IMR-90 (cell line): ENCODE data around the gene TRDMT1. TPM values are rescaled to one million over a fixed set of nuclear protein-coding genes. Genes with fewer than 3 reads are reported as not detected.

Experiments used
- ATAC-seq: fragments of 200-7000 bp; cut with Tn5 transposase; 2 replicates; pipeline ENCODE4 v1.9.1; 2020; ENCODE audit warnings: low read depth, mild to moderate bottlenecking, moderate library complexity
- BruUV-seq: library from RNA; stranded (reverse); fragments of 400-500 nt; replicated peaks from 2 replicates; lab custom pipeline; 2021; lab: Mats Ljungman, UMichigan
- CTCF ChIA-PET: fragments of 300-600 bp; formaldehyde crosslinking; extraction: SDS; loops from one replicate; lab custom pipeline; 2021; ENCODE audit warnings: antibody characterized with exemption; lab: Yijun Ruan, JAX
- POLR2A ChIA-PET: fragments of 300-600 bp; sonication (Branson Sonifier 250); formaldehyde crosslinking; loops from one replicate; lab custom pipeline; 2022; ENCODE audit warnings: antibody characterized with exemption; ENCODE audit not compliant: unreplicated experiment; lab: Charles Lee
- DNase-seq: peaks from one replicate; pipeline ENCODE4 v3.0.0; 2013
- H2AFZ ChIP-seq: replicated peaks from 2 replicates; pipeline ENCODE3; 2013; ENCODE audit warnings: low read length, mild to moderate bottlenecking; ENCODE audit not compliant: poor library complexity
- H2AK5ac ChIP-seq: 2 replicates; pipeline ENCODE4 v1.6.1; 2013; ENCODE audit warnings: low read depth, low read length, inconsistent platforms
- H2AK9ac ChIP-seq: replicated peaks from 2 replicates; pipeline ENCODE3; 2013; ENCODE audit warnings: mild to moderate bottlenecking, low read depth, low read length, moderate library complexity; ENCODE audit not compliant: poor library complexity
- H2BK120ac ChIP-seq: 2 replicates; pipeline ENCODE4 v1.6.1; 2013; ENCODE audit warnings: low read depth, low read length, inconsistent platforms
- H2BK15ac ChIP-seq: 3 replicates; pipeline ENCODE4 v1.6.1; 2013; ENCODE audit warnings: low read depth, low read length, inconsistent platforms
- H2BK20ac ChIP-seq: 2 replicates; pipeline ENCODE4 v1.6.1; 2013; ENCODE audit warnings: low read depth, mild to moderate bottlenecking, inconsistent platforms, low read length, moderate library complexity
- H2BK5ac ChIP-seq: 2 replicates; pipeline ENCODE4 v1.6.1; 2013; ENCODE audit warnings: mild to moderate bottlenecking, low read depth, low read length, inconsistent platforms; ENCODE audit not compliant: poor library complexity, severe bottlenecking
- H3K14ac ChIP-seq: replicated peaks from 2 replicates; pipeline ENCODE4 v1.6.1; 2013; ENCODE audit warnings: low read depth, low read length, inconsistent platforms
- H3K18ac ChIP-seq: 2 replicates; pipeline ENCODE4 v1.6.1; 2013; ENCODE audit warnings: low read depth, low read length, control low read depth
- H3K23ac ChIP-seq: 2 replicates; pipeline ENCODE4 v1.6.1; 2013; ENCODE audit warnings: low read depth, low read length, inconsistent platforms
- H3K27ac ChIP-seq: 2 replicates; pipeline ENCODE4 v1.5.1; 2013; ENCODE audit warnings: mild to moderate bottlenecking, control low read depth, low read length; ENCODE audit not compliant: insufficient read depth
- H3K27me3 ChIP-seq: 2 replicates; pipeline ENCODE4 v1.6.1; 2013; ENCODE audit warnings: low read length; ENCODE audit not compliant: control insufficient read depth, insufficient read depth
- H3K36me3 ChIP-seq: 2 replicates; pipeline ENCODE4 v1.6.1; 2013; ENCODE audit warnings: low read length, mixed read lengths; ENCODE audit not compliant: control insufficient read depth, insufficient read depth
- H3K4ac ChIP-seq: 2 replicates; pipeline ENCODE4 v1.6.1; 2013; ENCODE audit warnings: low read depth, low read length, inconsistent platforms
- H3K4me1 ChIP-seq: 2 replicates; pipeline ENCODE4 v1.6.1; 2013; ENCODE audit warnings: low read length, mixed read lengths; ENCODE audit not compliant: control insufficient read depth, insufficient read depth
- H3K4me2 ChIP-seq: 2 replicates; pipeline ENCODE4 v1.6.1; 2013; ENCODE audit warnings: low read depth, mild to moderate bottlenecking, control low read depth, low read length, moderate library complexity
- H3K4me3 ChIP-seq: 2 replicates; pipeline ENCODE4 v1.5.1; 2013; ENCODE audit warnings: low read depth, mild to moderate bottlenecking, control low read depth, low read length, moderate library complexity; ENCODE audit not compliant: insufficient read depth
- H3K56ac ChIP-seq: 2 replicates; pipeline ENCODE4 v1.6.1; 2013; ENCODE audit warnings: low read length, inconsistent platforms; ENCODE audit not compliant: insufficient read depth; ENCODE audit errors: extremely low read depth
- H3K79me1 ChIP-seq, 2 experiments: 2 replicates each; pipeline ENCODE4 v1.6.1; 2013; ENCODE audit warnings: low read length in 2 of 2, inconsistent platforms in 1 of 2, low read depth in 1 of 2
- H3K9ac ChIP-seq: 2 replicates; pipeline ENCODE4 v1.6.1; 2013; ENCODE audit warnings: low read depth, low read length, control low read depth
- H3K9me1 ChIP-seq: 2 replicates; pipeline ENCODE4 v1.6.1; 2013; ENCODE audit warnings: low read length, inconsistent platforms; ENCODE audit not compliant: insufficient read depth
- H3K9me3 ChIP-seq: 2 replicates; pipeline ENCODE4 v1.6.1; 2013; ENCODE audit warnings: low read length; ENCODE audit not compliant: control insufficient read depth, insufficient read depth
- H4K20me1 ChIP-seq: 2 replicates; pipeline ENCODE4 v1.6.1; 2013; ENCODE audit warnings: low read length, inconsistent platforms; ENCODE audit not compliant: insufficient read depth
- H4K5ac ChIP-seq: 2 replicates; pipeline ENCODE4 v1.6.1; 2013; ENCODE audit warnings: mild to moderate bottlenecking, low read depth, low read length, control low read depth
- H4K8ac ChIP-seq, 2 experiments: 2 replicates each; pipeline ENCODE4 v1.6.1; 2013; ENCODE audit warnings: low read depth in 2 of 2, low read length in 2 of 2, control low read depth in 1 of 2, inconsistent platforms in 1 of 2
- H4K91ac ChIP-seq: 2 replicates; pipeline ENCODE4 v1.6.1; 2013; ENCODE audit warnings: low read depth, low read length, inconsistent platforms; ENCODE audit not compliant: insufficient read depth
- BHLHE40 ChIP-seq: fragments of 150-350 bp; IDR thresholded peaks from 2 replicates; pipeline ENCODE4 v1.6.1; 2016; ENCODE audit warnings: mild to moderate bottlenecking, low read depth, low read length
- CEBPB ChIP-seq: IDR thresholded peaks from 2 replicates; pipeline ENCODE4 v1.6.1; 2012; ENCODE audit warnings: low read depth, low read length, improper control_type of control experiment
- CHD1 ChIP-seq: IDR thresholded peaks from 2 replicates; pipeline ENCODE4 v1.6.1; 2012; ENCODE audit warnings: low read depth, low read length, improper control_type of control experiment
- CTCF ChIP-seq: conservative IDR thresholded peaks from 2 replicates; pipeline ENCODE4 v1.5.1; 2012; ENCODE audit warnings: mild to moderate bottlenecking, low read depth, low read length, improper control_type of control experiment
- ELK1 ChIP-seq: fragments of 150-350 bp; IDR thresholded peaks from 2 replicates; pipeline ENCODE4 v1.6.1; 2016; ENCODE audit warnings: low read depth, mild to moderate bottlenecking, low read length, moderate library complexity, borderline replicate concordance
- FOS ChIP-seq: fragments of 150-350 bp; IDR thresholded peaks from 2 replicates; pipeline ENCODE4 v1.6.1; 2016; ENCODE audit warnings: low read depth, low read length
- MAFK ChIP-seq: IDR thresholded peaks from 2 replicates; pipeline ENCODE4 v1.6.1; 2012; ENCODE audit warnings: low read depth, low read length, improper control_type of control experiment
- MAZ ChIP-seq: IDR thresholded peaks from 2 replicates; pipeline ENCODE4 v1.6.1; 2012; ENCODE audit warnings: low read depth, mild to moderate bottlenecking, low read length, improper control_type of control experiment, moderate library complexity, borderline replicate concordance
- MXI1 ChIP-seq: IDR thresholded peaks from 2 replicates; pipeline ENCODE4 v1.6.1; 2012; ENCODE audit warnings: low read depth, mild to moderate bottlenecking, low read length, moderate library complexity, borderline replicate concordance
- NFE2L2 ChIP-seq: fragments of 150-350 bp; IDR thresholded peaks from 2 replicates; pipeline ENCODE4 v1.6.1; 2016; ENCODE audit warnings: low read depth, mild to moderate bottlenecking, low read length
- RAD21 ChIP-seq: IDR thresholded peaks from 2 replicates; pipeline ENCODE4 v1.6.1; 2012; ENCODE audit warnings: low read length, improper control_type of control experiment
- RCOR1 ChIP-seq: IDR thresholded peaks from 2 replicates; pipeline ENCODE4 v1.6.1; 2012; ENCODE audit warnings: mild to moderate bottlenecking, low read length, improper control_type of control experiment; ENCODE audit not compliant: insufficient replicate concordance
- RFX5 ChIP-seq: IDR thresholded peaks from 2 replicates; pipeline ENCODE4 v1.8.0; 2012; ENCODE audit warnings: low read depth, mild to moderate bottlenecking, low read length, moderate library complexity
- SMC3 ChIP-seq: fragments of 150-350 bp; IDR thresholded peaks from 2 replicates; pipeline ENCODE4 v1.6.1; 2016; ENCODE audit warnings: low read depth, mild to moderate bottlenecking, antibody characterized with exemption, low read length, moderate library complexity
- WGBS, 2 experiments: methylation state at CpG; one replicate each; pipeline versions ENCODE4 v1.1.5 to v1.1.7; 2013; ENCODE audit warnings: missing lambda C conversion rate in 2 of 2; ENCODE audit not compliant: insufficient read length in 1 of 2; ENCODE audit errors: extremely low coverage in 2 of 2; 5-methylcytosine and 5-hydroxymethylcytosine counted together
- dilution Hi-C: fragments of 300-500 bp; cut with HindIII; formaldehyde crosslinking; loops from one replicate; pipeline ENCODE4 v1.14.3; 2018; ENCODE audit warnings: low sequenced_read_pairs; ENCODE audit not compliant: unreplicated experiment
- in situ Hi-C: fragments of 300-500 bp; cut with MboI; formaldehyde crosslinking; loops from 3 replicates; pipeline ENCODE4 v1.14.3; 2019; ENCODE audit warnings: low sequenced_read_pairs, inconsistent platforms, mixed read lengths
- intact Hi-C: fragments of 100-400 bp; cut with micrococcal nuclease; formaldehyde crosslinking; loops from 2 replicates; pipeline ENCODE4 v1.10.0; 2022
- polyA plus RNA-seq, 3 experiments: library from polyadenylated mRNA; depleted of rRNA; stranded (reverse); fragments of >200 nt; gene quantifications; 2 replicates each; pipeline ENCODE4 v1.2.3, GENCODE V29; 2012; ENCODE audit warnings: low replicate concordance in 1 of 3
- total RNA-seq: library from RNA; depleted of rRNA; stranded (reverse); fragments of >200 nt; gene quantifications from 2 replicates; pipeline ENCODE4 v1.2.3, GENCODE V29; 2012

TRDMT1 gene
- total and polyA plus RNA-seq, 2 of the 4 experiments (the other 2 are of a cell fraction) = 2.1 to 4.7 TPM

GRCh38 chr10:17190602-17191001 is 10.9 kb downstream of the TRDMT1 start:
- Histone ChIP-seq H4K8ac (no peak overlapping the region), H3K14ac (no peak overlapping the region), H3K9me1 (0 out of 2 replicates have a peak, but pooled peaks cover 4% of the 10 kb centered on the region), H3K4ac (no peak overlapping the region), H2AFZ (no peak overlapping the region), H2AK9ac (no peak overlapping the region), H4K91ac (no peak overlapping the region), H2BK5ac (no peak overlapping the region), H3K79me1 (peaks cover 24 to 29% of the 10 kb centered on the region in 2 experiments), H3K4me3 (no peak overlapping the region), H3K36me3 (no peaks in the 10 kb centered on the region), H3K56ac (no peak overlapping the region), H2BK20ac (no peak overlapping the region), H3K27ac (no peak overlapping the region), H2BK15ac (no peak overlapping the region), H4K20me1 (no peaks in the 10 kb centered on the region), H3K9me3 (no peaks in the 10 kb centered on the region), H3K4me1 (no peaks in the 10 kb centered on the region), H3K4me2 (no peak overlapping the region), H4K5ac (no peak overlapping the region), H3K9ac (no peak overlapping the region), H2AK5ac (no peak overlapping the region), H2BK120ac (no peak overlapping the region), H3K27me3 (no peaks in the 10 kb centered on the region), H3K18ac (no peak overlapping the region), H3K23ac (no peak overlapping the region)
- POLR2A ChIA-PET = no interaction called here
- no peak for DNase-seq
- in situ Hi-C loops = no loop called here
- CTCF ChIA-PET = no interaction called here
- WGBS, 2 experiments = 88% methylated on average over 1 of the region's 2 CpGs; no CpG with 5 or more reads in 1 of the 2 experiments
- intact Hi-C loops = no loop called here
- dilution Hi-C loops = no loop called here
- no TSS peak for BruUV-seq
- ATAC-seq = no peak
- no peak for TF ChIP-seq SMC3
- TF ChIP-seq MXI1 = no peak
- no peak for TF ChIP-seq CEBPB
- TF ChIP-seq FOS = no peak
- no peak for TF ChIP-seq CTCF
- no peak for TF ChIP-seq BHLHE40
- no peak for TF ChIP-seq MAFK
- no peak for TF ChIP-seq RFX5
- no peak for TF ChIP-seq ELK1
- TF ChIP-seq RAD21 = no peak
- no peak for TF ChIP-seq RCOR1
- no peak for TF ChIP-seq CHD1
- TF ChIP-seq MAZ = no peak
- no peak for TF ChIP-seq NFE2L2
